Duodenal mucosa (tissue), 2 donors: ENCODE data around the gene RHOBTB3.

Experiments used
- H3K27ac ChIP-seq: one replicate; pipeline ENCODE4 v1.7.0; 2013; ENCODE audit warnings: low read depth, low read length
- H3K27me3 ChIP-seq, 2 donors: one replicate each; pipeline ENCODE4 v1.7.0; 2013; ENCODE audit warnings: low read length in 2 of 2, control low read depth in 1 of 2; ENCODE audit not compliant: insufficient read depth in 2 of 2, control insufficient read depth in 1 of 2
- H3K36me3 ChIP-seq, 2 donors: one replicate each; pipeline ENCODE4 v1.7.0; 2013; ENCODE audit warnings: low read length in 2 of 2, control low read depth in 1 of 2; ENCODE audit not compliant: insufficient read depth in 2 of 2, control insufficient read depth in 1 of 2
- H3K4me1 ChIP-seq, 2 donors: one replicate each; pipeline ENCODE4 v1.7.0; 2013; ENCODE audit warnings: low read length in 2 of 2, control low read depth in 1 of 2; ENCODE audit not compliant: insufficient read depth in 2 of 2, control insufficient read depth in 1 of 2
- H3K4me3 ChIP-seq, 2 donors: one replicate each; pipeline ENCODE4 v1.7.0; 2013; ENCODE audit warnings: low read length in 2 of 2, low read depth in 1 of 2
- H3K9ac ChIP-seq, 2 donors: one replicate each; pipeline ENCODE4 v1.7.0; 2013; ENCODE audit warnings: low read length in 2 of 2, low read depth in 1 of 2
- H3K9me3 ChIP-seq, 2 donors: one replicate each; pipeline ENCODE4 v1.7.0; 2013; ENCODE audit warnings: low read length in 2 of 2, control low read depth in 1 of 2; ENCODE audit not compliant: control insufficient read depth in 1 of 2

The RHOBTB3 gene

GRCh38 chr5:95782181-95782580, 51.0 kb downstream of the RHOBTB3 start:
- no peak overlapping the region for H3K9ac ChIP-seq

GRCh38 chr5:95783661-95784060, 52.5 kb downstream of the RHOBTB3 start:
- H3K9ac ChIP-seq: no peak overlapping the region
- peaks cover 0 to 18% of the 10 kb centered on the region in 2 donors for H3K36me3 ChIP-seq
- no peak overlapping the region for H3K27ac ChIP-seq
- H3K27me3 ChIP-seq: no peaks in the 10 kb centered on the region
- H3K4me1 ChIP-seq: peaks cover 2 to 3% of the 10 kb centered on the region in 2 donors
- no peaks in the 10 kb centered on the region for H3K9me3 ChIP-seq
- H3K4me3 ChIP-seq: no peak overlapping the region

More at GRCh38 chr5:95782181-95782580, 51.0 kb downstream of the RHOBTB3 start:
- Histone ChIP-seq H3K36me3 (peaks cover 0 to 11% of the 10 kb centered on the region in 2 donors), H3K27ac (no peak overlapping the region), H3K4me1 (peaks cover 0 to 3% of the 10 kb centered on the region in 2 donors), H3K4me3 (no peak overlapping the region), H3K27me3 (no peaks in the 10 kb centered on the region), H3K9me3 (no peaks in the 10 kb centered on the region)

- Histone ChIP-seq H3K4me1 (peaks cover 5 to 6% of the 10 kb centered on the region in 2 donors), H3K9ac (no peak overlapping the region), H3K4me3 (no peak overlapping the region), H3K27me3 (no peaks in the 10 kb centered on the region), H3K9me3 (no peaks in the 10 kb centered on the region), H3K36me3 (peaks cover 0 to 18% of the 10 kb centered on the region in 2 donors), H3K27ac (no peak overlapping the region)
These were observed 53.6 kb downstream of the RHOBTB3 start for GRCh38 chr5:95784514-95785302.

- H3K4me1 ChIP-seq: peaks cover 3 to 5% of the 10 kb centered on the region in 2 donors
These were observed 55.8 kb downstream of the RHOBTB3 start for GRCh38 chr5:95786821-95787418.

GRCh38 chr5:95788493-95788892, 57.4 kb downstream of the RHOBTB3 start:
- Histone ChIP-seq H3K27ac (no peak overlapping the region), H3K4me3 (no peak overlapping the region), H3K9ac (no peak overlapping the region), H3K9me3 (no peaks in the 10 kb centered on the region), H3K4me1 (peaks cover 3 to 5% of the 10 kb centered on the region in 2 donors), H3K27me3 (no peaks in the 10 kb centered on the region), H3K36me3 (peaks cover 0 to 24% of the 10 kb centered on the region in 2 donors)

More at GRCh38 chr5:95786821-95787418, 55.8 kb downstream of the RHOBTB3 start:
- no peaks in the 10 kb centered on the region for H3K27me3 ChIP-seq
- H3K27ac ChIP-seq: no peak overlapping the region
- H3K9me3 ChIP-seq: no peaks in the 10 kb centered on the region
- H3K36me3 ChIP-seq: peaks cover 0 to 20% of the 10 kb centered on the region in 2 donors
- H3K4me3 ChIP-seq: no peak overlapping the region
- no peak overlapping the region for H3K9ac ChIP-seq

- no peak overlapping the region for H3K9ac ChIP-seq
- peaks cover 0 to 19% of the 10 kb centered on the region in 2 donors for H3K36me3 ChIP-seq
- peaks cover 3 to 5% of the 10 kb centered on the region in 2 donors for H3K4me1 ChIP-seq
- no peaks in the 10 kb centered on the region for H3K9me3 ChIP-seq
- H3K27me3 ChIP-seq: no peaks in the 10 kb centered on the region
- no peak overlapping the region for H3K27ac ChIP-seq
- H3K4me3 ChIP-seq: no peak overlapping the region
These were observed 60.6 kb downstream of the RHOBTB3 start for GRCh38 chr5:95791751-95792150.

- H3K9me3 ChIP-seq: no peaks in the 10 kb centered on the region
- peaks cover 0 to 8% of the 10 kb centered on the region in 2 donors for H3K36me3 ChIP-seq
- H3K27me3 ChIP-seq: no peaks in the 10 kb centered on the region
- no peak overlapping the region for H3K4me3 ChIP-seq
- H3K27ac ChIP-seq: no peak overlapping the region
- no peak overlapping the region for H3K9ac ChIP-seq
- peaks cover 6 to 7% of the 10 kb centered on the region in 2 donors for H3K4me1 ChIP-seq
These were observed 63.0 kb downstream of the RHOBTB3 start for GRCh38 chr5:95794070-95794516.

- Histone ChIP-seq H3K36me3 (peaks cover 0 to 5% of the 10 kb centered on the region in 2 donors), H3K9ac (no peak overlapping the region), H3K27me3 (no peaks in the 10 kb centered on the region), H3K4me3 (no peak overlapping the region), H3K27ac (no peak overlapping the region), H3K9me3 (no peaks in the 10 kb centered on the region), H3K4me1 (peaks cover 16 to 25% of the 10 kb centered on the region in 2 donors)
These were observed 66.2 kb downstream of the RHOBTB3 start for GRCh38 chr5:95797301-95797700.

GRCh38 chr5:95798048-95798447, 66.9 kb downstream of the RHOBTB3 start:
- Histone ChIP-seq H3K4me3 (no peak overlapping the region), H3K9ac (no peak overlapping the region), H3K36me3 (peaks cover 0 to 5% of the 10 kb centered on the region in 2 donors), H3K9me3 (no peaks in the 10 kb centered on the region), H3K4me1 (peaks cover 23 to 32% of the 10 kb centered on the region in 2 donors), H3K27ac (no peak overlapping the region), H3K27me3 (no peaks in the 10 kb centered on the region)

- Histone ChIP-seq H3K27me3 (no peaks in the 10 kb centered on the region), H3K4me3 (no peak overlapping the region), H3K36me3 (peaks cover 0 to 1% of the 10 kb centered on the region in 2 donors), H3K9ac (no peak overlapping the region), H3K9me3 (no peaks in the 10 kb centered on the region), H3K27ac (no peak overlapping the region), H3K4me1 (peaks cover 27 to 37% of the 10 kb centered on the region in 2 donors)
These were observed 67.4 kb downstream of the RHOBTB3 start for GRCh38 chr5:95798545-95798944.
